Measurements from ENCODE around the gene GFPT2. TPM values are rescaled to one million over a fixed set of nuclear protein-coding genes. Genes with fewer than 3 reads are reported as not detected.

The GFPT2 gene
- total RNA-seq, 1 donor from 2014 or later: 10.1 TPM

DNA sequence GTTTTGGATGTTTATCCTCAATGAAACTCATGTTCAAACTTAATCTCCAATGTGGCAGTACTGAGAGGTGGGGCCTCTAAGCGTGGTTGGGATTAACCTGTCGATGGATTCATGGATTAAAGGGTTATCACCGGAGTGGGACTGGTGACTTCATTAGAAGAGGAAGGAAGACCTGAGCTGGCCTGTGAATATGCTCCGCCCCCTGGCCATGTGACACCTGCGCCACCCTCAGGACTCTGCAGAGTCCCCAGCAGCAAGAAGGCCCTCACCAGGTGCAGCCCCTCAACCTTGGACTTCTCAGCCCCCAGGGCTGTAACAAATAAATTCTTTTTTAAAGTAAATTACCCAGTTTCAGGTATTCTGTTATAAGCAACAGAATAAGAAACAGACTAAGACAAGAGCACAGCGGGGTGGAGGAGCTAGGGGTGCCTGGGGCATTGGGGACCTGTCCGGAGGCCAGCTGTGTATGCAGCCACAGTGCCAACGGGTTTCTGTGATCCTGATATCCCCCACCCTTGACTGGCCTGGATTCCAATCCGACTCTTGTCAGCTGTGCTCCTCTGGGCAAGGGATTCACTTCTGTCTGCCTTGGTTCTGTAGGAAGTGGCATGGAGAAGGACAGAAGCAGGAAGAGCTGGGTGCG, 58.1 kb downstream of the GFPT2 start:
- no peaks in the 10 kb centered on the region for H3K9me3 Mint-ChIP-seq (ENCODE audit: unreplicated experiment)
- H3K27ac Mint-ChIP-seq (ENCODE audit: unreplicated experiment): no peak overlapping the region
- no peak overlapping the region for H3K4me3 Mint-ChIP-seq (ENCODE audit: unreplicated experiment)
- H3K4me1 Mint-ChIP-seq (ENCODE audit: unreplicated experiment): peaks cover 28% of the 10 kb centered on the region
- peaks cover 19% of the 10 kb centered on the region for H3K27me3 Mint-ChIP-seq (ENCODE audit: unreplicated experiment)
- TF ChIP-seq, protein P1, sequence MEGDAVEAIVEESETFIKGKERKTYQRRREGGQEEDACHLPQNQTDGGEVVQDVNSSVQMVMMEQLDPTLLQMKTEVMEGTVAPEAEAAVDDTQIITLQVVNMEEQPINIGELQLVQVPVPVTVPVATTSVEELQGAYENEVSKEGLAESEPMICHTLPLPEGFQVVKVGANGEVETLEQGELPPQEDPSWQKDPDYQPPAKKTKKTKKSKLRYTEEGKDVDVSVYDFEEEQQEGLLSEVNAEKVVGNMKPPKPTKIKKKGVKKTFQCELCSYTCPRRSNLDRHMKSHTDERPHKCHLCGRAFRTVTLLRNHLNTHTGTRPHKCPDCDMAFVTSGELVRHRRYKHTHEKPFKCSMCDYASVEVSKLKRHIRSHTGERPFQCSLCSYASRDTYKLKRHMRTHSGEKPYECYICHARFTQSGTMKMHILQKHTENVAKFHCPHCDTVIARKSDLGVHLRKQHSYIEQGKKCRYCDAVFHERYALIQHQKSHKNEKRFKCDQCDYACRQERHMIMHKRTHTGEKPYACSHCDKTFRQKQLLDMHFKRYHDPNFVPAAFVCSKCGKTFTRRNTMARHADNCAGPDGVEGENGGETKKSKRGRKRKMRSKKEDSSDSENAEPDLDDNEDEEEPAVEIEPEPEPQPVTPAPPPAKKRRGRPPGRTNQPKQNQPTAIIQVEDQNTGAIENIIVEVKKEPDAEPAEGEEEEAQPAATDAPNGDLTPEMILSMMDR (IDR thresholded peaks at IDR 0.05; ENCODE audit: unreplicated experiment): no peak
- H3K36me3 Mint-ChIP-seq (ENCODE audit: low read depth, unreplicated experiment): peaks cover 6% of the 10 kb centered on the region
- no peak for DNase-seq (ENCODE audit: low spot score)

DNA sequence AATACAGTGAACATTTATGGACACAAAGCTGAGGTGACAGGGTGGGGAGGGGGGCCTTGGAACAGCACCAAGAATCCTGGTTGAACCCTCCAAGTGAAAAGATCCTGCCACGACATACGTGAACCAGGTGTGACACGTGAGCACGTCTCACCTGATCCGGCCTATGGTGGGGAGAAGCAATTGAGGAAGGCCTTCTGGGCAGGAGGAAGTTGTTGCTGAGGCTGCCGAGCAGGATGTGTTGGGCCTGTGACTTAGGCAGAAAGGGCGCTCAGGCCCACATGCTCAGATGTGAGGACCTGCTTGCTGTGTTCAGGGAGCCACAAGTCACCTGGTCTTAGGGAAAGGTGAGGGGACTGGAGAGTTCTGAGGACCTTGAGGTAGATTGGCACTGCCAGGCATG, 58.7 kb downstream of the GFPT2 start:
- H3K36me3 Mint-ChIP-seq (ENCODE audit: low read depth, unreplicated experiment): peaks cover 6% of the 10 kb centered on the region
- peaks cover 29% of the 10 kb centered on the region for H3K4me1 Mint-ChIP-seq (ENCODE audit: unreplicated experiment)
- H3K27ac Mint-ChIP-seq (ENCODE audit: unreplicated experiment): no peak overlapping the region
- no peaks in the 10 kb centered on the region for H3K9me3 Mint-ChIP-seq (ENCODE audit: unreplicated experiment)
- peak overlapping the region; percentile 25 for H3K4me3 Mint-ChIP-seq (ENCODE audit: unreplicated experiment)
- no peak for DNase-seq (ENCODE audit: low spot score)
- TF ChIP-seq, protein P1 (IDR thresholded peaks at IDR 0.05; ENCODE audit: unreplicated experiment): no peak
- H3K27me3 Mint-ChIP-seq (ENCODE audit: unreplicated experiment): peaks cover 19% of the 10 kb centered on the region

DNA sequence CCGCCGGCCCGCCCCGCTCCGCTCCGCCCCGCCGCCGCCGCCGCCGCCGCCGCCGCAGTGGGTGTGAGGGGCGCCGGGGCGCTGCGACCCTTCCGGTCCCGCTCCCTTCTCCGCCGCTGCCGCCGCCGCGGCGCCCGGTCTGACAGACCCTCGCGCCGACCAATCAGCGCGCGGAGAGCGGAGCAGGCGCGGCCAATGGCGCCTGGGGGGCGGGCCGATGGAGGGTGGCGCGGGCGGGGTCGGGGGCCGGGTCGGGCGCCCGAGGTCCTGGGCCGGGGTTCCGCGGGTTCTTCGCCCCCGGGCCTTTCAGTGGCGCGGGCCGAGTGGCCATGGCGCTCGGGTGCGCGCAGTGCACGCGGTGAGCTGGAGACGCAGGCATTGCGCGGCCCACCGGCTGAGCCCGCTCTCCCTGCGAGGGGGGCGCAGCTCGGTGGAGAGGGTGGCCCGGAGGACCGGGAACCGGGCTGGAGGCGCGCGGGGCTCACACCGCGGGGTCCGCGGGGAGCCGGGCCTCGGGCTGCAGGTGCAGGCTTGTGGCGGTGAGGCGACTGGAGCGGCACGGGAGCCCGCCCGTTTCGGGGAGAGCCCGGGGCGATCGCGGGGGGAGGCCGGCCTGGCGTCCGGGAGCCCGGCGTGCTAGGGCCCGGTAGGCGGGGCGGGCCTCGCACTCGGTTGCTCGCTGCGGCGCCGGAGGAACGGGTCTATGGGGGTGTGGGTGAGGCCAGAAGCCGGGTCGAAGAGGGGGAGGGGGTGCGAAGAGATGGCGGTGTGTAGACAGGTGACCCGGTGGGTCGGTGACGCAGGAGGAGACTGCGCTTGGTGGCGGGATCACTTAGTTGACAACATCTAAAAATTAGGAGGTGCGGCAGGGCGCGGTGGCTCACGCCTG, 60.9 kb downstream of the GFPT2 start, which contains the start of gene MAPK9:
Gene MAPK9 (minus strand): TSS at position 141 of the 889 bp plus-strand sequence. CDS start 11,522 bp downstream, outside the sequence.
- Mint-ChIP-seq H3K9me3 (ENCODE audit: unreplicated experiment) (no peaks in the 10 kb centered on the region), H3K4me1 (ENCODE audit: unreplicated experiment) (peaks cover 29% of the 10 kb centered on the region), H3K27ac (ENCODE audit: unreplicated experiment) (peak within 1 kb of the TSS; percentile 76), H3K27me3 (ENCODE audit: unreplicated experiment) (peaks cover 17% of the 10 kb centered on the region), H3K36me3 (ENCODE audit: low read depth, unreplicated experiment) (peaks cover 6% of the 10 kb centered on the region), H3K4me3 (ENCODE audit: unreplicated experiment) (peak within 1 kb of the TSS; percentile 98)
- TF ChIP-seq, protein P1 (IDR thresholded peaks at IDR 0.05; ENCODE audit: unreplicated experiment): no peak
- peak; percentile 88 for DNase-seq (ENCODE audit: low spot score)

DNA sequence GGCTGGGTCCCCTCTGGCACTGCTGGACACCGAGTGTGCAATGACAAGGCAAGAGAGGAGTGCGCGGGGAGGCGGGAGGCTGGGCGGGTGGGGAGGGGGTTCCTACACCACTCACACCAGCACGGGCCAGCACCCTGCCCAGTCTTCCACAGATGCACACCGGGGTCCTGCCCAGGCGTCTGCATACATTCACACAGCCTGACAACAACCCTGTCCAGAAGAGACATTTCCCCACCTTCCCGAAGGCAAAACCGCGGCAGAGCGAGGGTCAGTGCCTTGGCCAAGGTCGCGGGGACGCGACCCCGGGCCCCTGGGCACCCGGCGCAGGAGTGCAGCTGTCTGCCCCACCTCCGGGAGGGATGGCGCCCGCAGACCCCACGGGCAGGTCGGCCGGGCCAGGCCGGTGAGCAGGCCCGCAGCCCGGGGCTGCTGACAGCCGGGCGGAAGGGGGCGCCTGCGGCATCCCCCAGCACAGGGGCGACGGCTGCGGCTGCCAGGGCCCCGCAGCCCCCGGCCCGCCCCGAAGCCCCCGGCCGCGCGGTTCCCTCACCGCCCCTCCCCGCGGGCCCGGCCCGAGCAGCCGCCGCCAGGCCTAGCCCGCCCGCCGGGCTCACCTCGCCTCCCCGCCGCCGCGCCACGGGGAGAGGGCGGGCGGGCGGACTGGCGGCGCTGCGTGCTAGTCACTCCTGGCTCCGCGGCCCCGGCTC, 61.7 kb downstream of the GFPT2 start:
- Mint-ChIP-seq H3K36me3 (ENCODE audit: low read depth, unreplicated experiment) (peaks cover 13% of the 10 kb centered on the region), H3K4me1 (ENCODE audit: unreplicated experiment) (peaks cover 29% of the 10 kb centered on the region), H3K9me3 (ENCODE audit: unreplicated experiment) (no peaks in the 10 kb centered on the region), H3K27me3 (ENCODE audit: unreplicated experiment) (peaks cover 17% of the 10 kb centered on the region), H3K27ac (ENCODE audit: unreplicated experiment) (no peak overlapping the region), H3K4me3 (ENCODE audit: unreplicated experiment) (peak overlapping the region; percentile 97)
- TF ChIP-seq, protein P1 (IDR thresholded peaks at IDR 0.05; ENCODE audit: unreplicated experiment): no peak
- peak; percentile 44 for DNase-seq (ENCODE audit: low spot score)

All from endothelial cell (in vitro differentiated cells).